Sigmoid colon (tissue), 4 donors: ENCODE results near the gene DES.

ENCODE experiments used
- EP300 ChIP-seq, 4 donors: sonication (generic); formaldehyde crosslinking; IDR thresholded peaks; one replicate each; pipeline ENCODE4 v1.6.1; 2017; ENCODE audit warnings: antibody characterized with exemption in 4 of 4
- POLR2A ChIP-seq, 2 donors: fragments of 450-650 bp; IDR thresholded peaks; one replicate each; pipeline ENCODE4 v1.6.1; 2016; ENCODE audit warnings: antibody characterized with exemption in 2 of 2, mild to moderate bottlenecking in 2 of 2, moderate library complexity in 2 of 2
- POLR2AphosphoS5 ChIP-seq, 4 donors: sonication (generic); formaldehyde crosslinking; IDR thresholded peaks; one replicate each; pipeline ENCODE4 v1.6.1; 2017; ENCODE audit warnings: antibody characterized with exemption in 4 of 4
- TF ChIP-seq, protein P1 (sequence below), 4 experiments: fragments of 450-650 bp in 3 of 4; fragments of 200-600 bp in 1 of 4; IDR thresholded peaks; one replicate each; pipeline ENCODE4 v1.5.1; 2016 to 2019; ENCODE audit warnings: antibody characterized with exemption in 4 of 4, mild to moderate bottlenecking in 3 of 4, moderate library complexity in 2 of 4

DNA sequence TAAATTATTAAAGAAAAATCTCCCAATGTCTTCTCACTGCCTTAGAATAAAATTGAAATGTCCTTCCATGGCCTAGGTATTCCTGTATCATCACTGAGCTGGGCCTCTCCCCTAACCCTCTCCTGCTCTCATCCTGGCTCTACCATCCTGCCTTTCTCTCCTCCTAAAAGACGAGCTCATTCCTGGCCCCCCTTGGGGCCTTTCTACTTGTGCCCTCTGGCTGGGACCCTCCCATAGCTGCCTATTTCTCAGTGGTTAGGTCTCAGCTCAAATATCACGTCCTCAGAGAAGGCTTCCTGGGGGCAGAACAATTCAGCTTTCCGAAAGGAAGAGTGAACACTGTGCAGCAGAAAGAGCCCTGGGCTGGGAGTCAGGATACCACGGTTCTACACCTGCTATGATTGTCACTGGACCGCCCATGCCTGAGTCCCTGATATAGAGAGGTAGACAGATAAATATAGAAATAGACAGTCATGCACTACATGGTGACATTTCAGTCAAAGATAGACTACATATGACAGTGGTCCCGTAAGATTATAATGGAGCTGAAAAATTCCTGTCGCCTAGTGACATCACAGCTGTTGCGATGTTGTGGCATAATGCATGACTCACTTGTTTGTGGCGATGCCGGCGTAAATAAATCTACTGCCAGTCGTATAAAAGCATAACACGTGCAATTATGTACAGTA, 39.9 kb upstream of the DES start:
- TF ChIP-seq POLR2AphosphoS5 (IDR thresholded peaks at IDR 0.05), result no peak
- TF ChIP-seq, protein P1, sequence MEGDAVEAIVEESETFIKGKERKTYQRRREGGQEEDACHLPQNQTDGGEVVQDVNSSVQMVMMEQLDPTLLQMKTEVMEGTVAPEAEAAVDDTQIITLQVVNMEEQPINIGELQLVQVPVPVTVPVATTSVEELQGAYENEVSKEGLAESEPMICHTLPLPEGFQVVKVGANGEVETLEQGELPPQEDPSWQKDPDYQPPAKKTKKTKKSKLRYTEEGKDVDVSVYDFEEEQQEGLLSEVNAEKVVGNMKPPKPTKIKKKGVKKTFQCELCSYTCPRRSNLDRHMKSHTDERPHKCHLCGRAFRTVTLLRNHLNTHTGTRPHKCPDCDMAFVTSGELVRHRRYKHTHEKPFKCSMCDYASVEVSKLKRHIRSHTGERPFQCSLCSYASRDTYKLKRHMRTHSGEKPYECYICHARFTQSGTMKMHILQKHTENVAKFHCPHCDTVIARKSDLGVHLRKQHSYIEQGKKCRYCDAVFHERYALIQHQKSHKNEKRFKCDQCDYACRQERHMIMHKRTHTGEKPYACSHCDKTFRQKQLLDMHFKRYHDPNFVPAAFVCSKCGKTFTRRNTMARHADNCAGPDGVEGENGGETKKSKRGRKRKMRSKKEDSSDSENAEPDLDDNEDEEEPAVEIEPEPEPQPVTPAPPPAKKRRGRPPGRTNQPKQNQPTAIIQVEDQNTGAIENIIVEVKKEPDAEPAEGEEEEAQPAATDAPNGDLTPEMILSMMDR (IDR thresholded peaks at IDR 0.05), result no peak
- TF ChIP-seq POLR2A (IDR thresholded peaks at IDR 0.05), result no peak
- TF ChIP-seq EP300 (IDR thresholded peaks at IDR 0.05), result no peak
